CD8-positive, alpha-beta memory T cell (primary cell): ENCODE measurements around the gene PLK4. TPM values are rescaled to one million over a fixed set of nuclear protein-coding genes. Genes with fewer than 3 reads are reported as not detected.
"Not testable (repeated sequence)": the region's sequence is repeated elsewhere in the genome, so short reads cannot be mapped to it uniquely, and the experiment has no call there.

Source experiments
- CTCF ChIA-PET: fragments of 350-600 bp; sonication (Branson Sonifier 250); formaldehyde crosslinking; loops from one replicate; lab custom pipeline; 2021; ENCODE audit warnings: antibody characterized with exemption; lab: Charles Lee
- POLR2A ChIA-PET: fragments of 350-600 bp; sonication (Branson Sonifier 250); formaldehyde crosslinking; loops from one replicate; lab custom pipeline; 2021; ENCODE audit warnings: antibody characterized with exemption; lab: Charles Lee
- DNase-seq, 5 donors: peaks; one replicate each; pipeline versions ENCODE4 v3.0.0 to v3.0.0-alpha.2; 2020 to 2022; ENCODE audit warnings: mixed read lengths in 1 of 5
- H3K27ac ChIP-seq: one replicate; pipeline ENCODE4 v1.7.0; 2013; ENCODE audit warnings: low read depth, mild to moderate bottlenecking, low read length, moderate library complexity
- H3K27me3 ChIP-seq: 2 replicates; pipeline ENCODE4 v1.7.0; 2013; ENCODE audit warnings: low read length, mild to moderate bottlenecking; ENCODE audit not compliant: insufficient read depth, poor library complexity, severe bottlenecking
- H3K36me3 ChIP-seq: 2 replicates; pipeline ENCODE4 v1.7.0; 2013; ENCODE audit warnings: mild to moderate bottlenecking, low read length, moderate library complexity; ENCODE audit not compliant: insufficient read depth
- H3K4me1 ChIP-seq: 2 replicates; pipeline ENCODE4 v1.7.0; 2013; ENCODE audit warnings: mild to moderate bottlenecking, low read length, moderate library complexity; ENCODE audit not compliant: insufficient read depth
- H3K4me3 ChIP-seq: 2 replicates; pipeline ENCODE4 v1.7.0; 2013; ENCODE audit warnings: mild to moderate bottlenecking, low read length
- H3K9me3 ChIP-seq: 2 replicates; pipeline ENCODE4 v1.7.0; 2013; ENCODE audit warnings: mild to moderate bottlenecking, low read length
- H3K27ac Mint-ChIP-seq, 8 donors: one replicate each; pipeline ENCODE4 v1.8.0; 2020 to 2021; ENCODE audit warnings: mixed read lengths in 8 of 8, mild to moderate bottlenecking in 6 of 8, inconsistent platforms in 3 of 8, moderate library complexity in 3 of 8
- H3K27me3 Mint-ChIP-seq, 2 donors: one replicate each; pipeline ENCODE4 v1.8.0; 2020 to 2021; ENCODE audit warnings: mixed read lengths in 2 of 2, mild to moderate bottlenecking in 1 of 2, moderate library complexity in 1 of 2
- H3K36me3 Mint-ChIP-seq, 3 donors: one replicate each; pipeline ENCODE4 v1.8.0; 2020 to 2021; ENCODE audit warnings: mixed read lengths in 3 of 3, inconsistent platforms in 1 of 3, mild to moderate bottlenecking in 1 of 3
- H3K4me1 Mint-ChIP-seq, 3 donors: one replicate each; pipeline ENCODE4 v1.8.0; 2020 to 2021; ENCODE audit warnings: mixed read lengths in 3 of 3, inconsistent platforms in 1 of 3, mild to moderate bottlenecking in 1 of 3
- H3K4me3 Mint-ChIP-seq, 7 donors: one replicate each; pipeline ENCODE4 v1.8.0; 2020 to 2021; ENCODE audit warnings: mixed read lengths in 7 of 7, mild to moderate bottlenecking in 6 of 7, moderate library complexity in 4 of 7, inconsistent platforms in 2 of 7
- H3K9me3 Mint-ChIP-seq, 5 donors: one replicate each; pipeline ENCODE4 v1.8.0; 2020 to 2022; ENCODE audit warnings: mixed read lengths in 5 of 5, mild to moderate bottlenecking in 3 of 5, moderate library complexity in 2 of 5, inconsistent platforms in 1 of 5
- polyA plus RNA-seq: library from polyadenylated mRNA; unstranded; fragments of 300-500 nt; fragmentation: Illumina TruSeq; gene quantifications from one replicate; pipeline ENCODE4 v1.2.3, GENCODE V29; 2021
- total RNA-seq, 2 experiments: library from RNA; stranded (reverse); gene quantifications; one replicate each; pipeline ENCODE4 v1.2.3, GENCODE V29; 2021

Gene PLK4
- total and polyA plus RNA-seq, 3 experiments from 2014 or later, result 1.8 to 32.6 (median 29.1) TPM

DNA sequence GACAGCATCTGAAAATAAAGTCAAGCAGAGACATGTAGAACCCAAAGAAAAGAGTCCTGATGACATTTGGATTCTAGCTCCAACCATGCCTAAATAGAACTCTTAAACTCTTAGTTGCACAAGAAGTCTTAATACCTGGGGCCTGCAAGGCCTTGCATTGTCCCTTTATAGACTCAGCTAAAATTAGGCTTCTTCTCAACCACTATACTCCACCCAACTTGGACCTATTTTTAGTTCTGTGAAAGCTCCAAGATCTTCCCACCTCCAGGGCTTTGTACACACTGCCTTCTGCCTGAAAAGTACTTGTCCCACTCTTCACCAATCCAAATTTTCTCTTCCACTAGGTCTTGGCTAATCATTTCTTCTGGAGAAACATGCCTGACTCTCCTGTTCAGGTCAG, 36.5 kb downstream of the PLK4 start:
- Mint-ChIP-seq H3K27ac (peak overlapping the region in 1 of 8 donors; percentile 90), H3K4me3 (no peak overlapping the region), H3K27me3 (no peaks in the 10 kb centered on the region), H3K36me3 (peaks cover 6 to 49% (median 13%) of the 10 kb centered on the region in 3 donors), H3K9me3 (no peaks in the 10 kb centered on the region), H3K4me1 (no peaks in the 10 kb centered on the region)
- Histone ChIP-seq H3K4me3 (no peak overlapping the region), H3K4me1 (no peaks in the 10 kb centered on the region), H3K36me3 (peaks cover 9% of the 10 kb centered on the region), H3K9me3 (no peaks in the 10 kb centered on the region), H3K27ac (no peak overlapping the region), H3K27me3 (no peaks in the 10 kb centered on the region)
- ChIA-PET POLR2A (no interaction called here), CTCF (interaction anchor here (0.9 kb wide), 1 partner anchor 10 kb away, joined by 3 read pairs; no protein-coding TSS in a partner anchor)
- no peak for DNase-seq

DNA sequence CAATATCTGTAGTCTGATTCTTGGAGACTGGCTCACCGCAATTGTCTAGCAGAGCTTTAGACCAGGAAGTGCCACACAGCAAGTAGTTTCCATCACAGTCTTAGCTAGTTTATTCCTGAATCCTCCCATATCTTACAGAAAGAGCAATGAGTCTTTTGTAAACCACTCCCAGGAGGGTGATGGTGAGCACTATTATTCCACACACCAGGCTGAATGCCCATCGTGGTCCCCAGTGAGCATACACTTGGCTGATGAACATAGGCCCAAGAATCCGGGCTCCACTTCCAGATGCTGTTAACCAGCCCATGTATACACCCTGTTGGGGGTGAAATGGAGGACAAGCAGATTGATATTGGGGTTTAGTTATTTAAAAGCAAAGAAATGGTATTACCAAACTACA, 39.8 kb downstream of the PLK4 start:
- H3K27ac ChIP-seq, result no peak overlapping the region
- Mint-ChIP-seq H3K4me1 (peaks cover 0 to 13% (median 3%) of the 10 kb centered on the region in 3 donors), H3K36me3 (peaks cover 16 to 77% (median 24%) of the 10 kb centered on the region in 3 donors), H3K4me3 (no peak overlapping the region), H3K9me3 (no peaks in the 10 kb centered on the region), H3K27me3 (no peaks in the 10 kb centered on the region), H3K27ac (no peak overlapping the region)
- no peaks in the 10 kb centered on the region for H3K4me1 ChIP-seq
- no peak for DNase-seq
- POLR2A ChIA-PET, result no interaction called here
- CTCF ChIA-PET, result no interaction called here
- H3K36me3 ChIP-seq, result peaks cover 9% of the 10 kb centered on the region
- no peaks in the 10 kb centered on the region for H3K9me3 ChIP-seq
- H3K27me3 ChIP-seq, result no peaks in the 10 kb centered on the region
- H3K4me3 ChIP-seq, result no peak overlapping the region

DNA sequence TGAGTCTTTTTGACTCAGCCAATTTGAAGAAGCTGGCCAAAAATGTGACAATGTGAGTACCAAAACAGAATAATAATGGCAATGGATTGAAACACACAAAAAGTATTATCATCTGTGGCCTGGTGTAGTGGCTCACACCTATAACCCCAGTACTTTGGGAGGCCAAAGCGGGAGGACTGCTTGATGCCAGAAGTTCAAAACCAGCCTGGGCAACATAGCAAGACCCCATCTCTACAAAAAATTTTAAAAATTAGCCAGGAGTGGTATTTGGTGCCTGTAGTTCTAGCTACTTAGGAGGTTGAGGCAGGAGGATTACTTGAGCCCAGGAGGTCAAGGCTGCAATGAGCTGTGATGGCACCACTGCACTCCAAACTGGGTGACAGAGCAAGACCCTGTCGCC, 41.5 kb downstream of the PLK4 start:
- POLR2A ChIA-PET, result interaction anchor here (0.7 kb wide), 1 partner anchor 88 kb away, joined by 3 read pairs; no protein-coding TSS in a partner anchor
- peaks cover 20 to 80% (median 26%) of the 10 kb centered on the region in 3 donors for H3K36me3 Mint-ChIP-seq
- H3K27me3 Mint-ChIP-seq, result no peaks in the 10 kb centered on the region

DNA sequence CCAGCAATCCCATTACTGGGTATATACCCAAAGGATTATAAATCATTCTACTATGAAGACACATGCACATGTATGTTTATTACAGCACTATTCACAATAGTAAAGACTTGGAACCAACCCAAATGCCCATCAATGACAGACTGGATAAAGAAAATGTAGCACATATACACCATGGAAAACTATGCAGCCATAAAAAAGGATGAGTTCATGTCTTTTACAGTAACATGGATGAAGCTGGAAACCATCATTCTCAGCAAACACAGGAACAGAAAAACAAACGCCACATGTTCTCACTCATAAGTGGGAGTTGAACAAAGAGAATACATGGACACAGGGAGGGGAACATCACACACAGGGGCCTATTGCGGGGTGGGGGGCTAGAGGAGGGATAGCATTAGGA, 45.0 kb downstream of the PLK4 start:
- DNase-seq, CTCF ChIA-PET, POLR2A ChIA-PET, H3K4me1 ChIP-seq, H3K27ac ChIP-seq, H3K9me3 Mint-ChIP-seq, H3K9me3 ChIP-seq, H3K36me3 ChIP-seq, H3K4me3 ChIP-seq, H3K27ac Mint-ChIP-seq, H3K27me3 Mint-ChIP-seq, H3K27me3 ChIP-seq: not testable (repeated sequence)
- H3K4me3 Mint-ChIP-seq, result peak overlapping the region in 1 of 7 donors; percentile 25
- H3K4me1 Mint-ChIP-seq, result peaks cover 3 to 13% (median 5%) of the 10 kb centered on the region in 3 donors
- peaks cover 14 to 76% (median 25%) of the 10 kb centered on the region in 3 donors for H3K36me3 Mint-ChIP-seq

More for the DNA sequence above, 41.5 kb downstream of the PLK4 start:
- CTCF ChIA-PET, result no interaction called here
- no peak overlapping the region for H3K4me3 ChIP-seq
- no peak overlapping the region for H3K27ac ChIP-seq
- H3K36me3 ChIP-seq, result peaks cover 9% of the 10 kb centered on the region
- Mint-ChIP-seq H3K27ac (no peak overlapping the region), H3K9me3 (no peaks in the 10 kb centered on the region), H3K4me1 (peaks cover 3 to 13% (median 5%) of the 10 kb centered on the region in 3 donors), H3K4me3 (no peak overlapping the region)
- H3K9me3 ChIP-seq, result no peaks in the 10 kb centered on the region
- DNase-seq, result no peak
- no peaks in the 10 kb centered on the region for H3K27me3 ChIP-seq
- H3K4me1 ChIP-seq, result no peaks in the 10 kb centered on the region

DNA sequence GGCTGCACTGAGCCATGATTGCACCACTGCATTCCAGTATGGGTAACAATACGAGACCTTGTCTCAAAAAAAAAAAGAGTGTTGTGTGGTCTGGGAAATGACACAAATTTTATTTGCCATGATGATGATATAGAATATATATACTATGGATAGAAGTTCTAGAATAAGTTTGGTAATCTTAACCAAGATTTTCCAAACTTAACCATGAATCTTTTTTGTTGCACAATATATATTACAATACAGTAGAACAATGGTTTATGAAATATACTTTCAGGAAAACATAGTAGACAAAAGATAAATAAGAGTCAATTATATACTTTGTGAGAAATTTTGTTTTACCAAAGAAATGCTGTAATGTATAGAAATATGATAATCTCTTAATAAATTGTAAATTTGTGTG, 49.5 kb downstream of the PLK4 start:
- no peak overlapping the region for H3K4me3 Mint-ChIP-seq
- no peaks in the 10 kb centered on the region for H3K4me1 ChIP-seq
- ChIA-PET CTCF (interaction anchor here (1.2 kb wide), 1 partner anchor 14 kb away, joined by 3 read pairs; no protein-coding TSS in a partner anchor), POLR2A (no interaction called here)
- no peaks in the 10 kb centered on the region for H3K36me3 ChIP-seq
- no peaks in the 10 kb centered on the region for H3K9me3 ChIP-seq
- H3K9me3 Mint-ChIP-seq, result no peaks in the 10 kb centered on the region
- H3K27me3 Mint-ChIP-seq, result no peaks in the 10 kb centered on the region
- DNase-seq, result no peak
- H3K27ac ChIP-seq, result no peak overlapping the region
- no peaks in the 10 kb centered on the region for H3K27me3 ChIP-seq
- no peak overlapping the region for H3K4me3 ChIP-seq
- H3K27ac Mint-ChIP-seq, result no peak overlapping the region
- peaks cover 8 to 43% (median 18%) of the 10 kb centered on the region in 3 donors for H3K36me3 Mint-ChIP-seq
- peaks cover 0 to 5% (median 0%) of the 10 kb centered on the region in 3 donors for H3K4me1 Mint-ChIP-seq

DNA sequence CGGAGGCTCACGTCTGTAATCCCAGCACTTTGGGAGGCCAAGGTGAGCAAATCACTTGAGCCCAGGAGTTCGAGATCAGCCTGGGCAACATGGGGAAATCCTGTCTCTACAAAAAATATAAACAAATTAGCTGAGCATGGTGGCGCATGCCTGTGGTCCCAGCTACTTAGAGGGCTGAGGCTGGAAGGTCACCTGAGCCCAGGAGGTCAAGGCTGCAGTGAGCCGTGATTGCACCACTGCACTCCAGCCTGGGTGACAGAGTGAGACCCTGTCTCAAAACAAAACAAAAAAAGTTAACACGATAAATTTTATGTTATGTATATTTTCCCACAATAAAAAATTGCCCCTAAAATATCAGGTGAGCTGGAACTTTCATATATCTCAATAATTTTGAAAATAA, 51.1 kb downstream of the PLK4 start:
- H3K4me1 Mint-ChIP-seq, H3K4me3 Mint-ChIP-seq, H3K4me3 ChIP-seq, H3K4me1 ChIP-seq, H3K9me3 Mint-ChIP-seq, POLR2A ChIA-PET, H3K36me3 ChIP-seq, H3K27me3 Mint-ChIP-seq, H3K27me3 ChIP-seq, CTCF ChIA-PET, DNase-seq, H3K27ac Mint-ChIP-seq, H3K27ac ChIP-seq, H3K9me3 ChIP-seq: not testable (repeated sequence)
- peaks cover 0 to 32% (median 10%) of the 10 kb centered on the region in 3 donors for H3K36me3 Mint-ChIP-seq

DNA sequence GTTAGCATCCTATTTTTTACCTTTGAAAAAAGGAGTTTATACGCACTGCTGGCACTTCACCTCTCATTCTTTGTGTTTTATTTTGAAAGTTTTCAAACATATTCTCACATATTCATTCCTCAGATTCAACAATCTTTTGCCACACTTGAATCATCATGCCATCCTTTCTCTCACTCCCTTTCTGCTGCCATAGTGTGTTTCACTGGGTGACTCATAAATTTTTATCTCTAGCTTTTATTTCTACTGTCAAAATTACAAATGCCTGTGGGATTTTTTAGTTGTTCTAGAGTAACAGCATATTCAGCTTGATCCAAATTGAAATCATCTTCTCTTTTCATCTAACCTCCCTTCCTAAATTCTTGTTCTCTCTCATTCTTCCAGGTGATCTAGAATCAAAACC, 56.3 kb downstream of the PLK4 start:
- Mint-ChIP-seq H3K27ac (peak overlapping the region in 3 of 8 donors; percentile 35 to 54 (median 51)), H3K4me1 (peaks cover 0 to 8% (median 0%) of the 10 kb centered on the region in 3 donors), H3K4me3 (no peak overlapping the region), H3K27me3 (no peaks in the 10 kb centered on the region), H3K36me3 (peaks cover 0 to 33% (median 21%) of the 10 kb centered on the region in 3 donors), H3K9me3 (no peaks in the 10 kb centered on the region)
- ChIA-PET POLR2A (no interaction called here), CTCF (no interaction called here)
- no peaks in the 10 kb centered on the region for H3K27me3 ChIP-seq
- no peaks in the 10 kb centered on the region for H3K9me3 ChIP-seq
- no peak for DNase-seq
- no peak overlapping the region for H3K27ac ChIP-seq
- H3K4me3 ChIP-seq, result no peak overlapping the region
- no peaks in the 10 kb centered on the region for H3K4me1 ChIP-seq
- no peaks in the 10 kb centered on the region for H3K36me3 ChIP-seq
